Cortex of kidney (tissue), 1 donor: ENCODE data around the gene TGM3.

ENCODE experiments used
- DNase-seq: peaks from one replicate; lab custom pipeline; 2025; lab: John Stamatoyannopoulos, UW

Gene TGM3

GRCh38 chr20:2283706-2284423 is 11.9 kb upstream of the TGM3 start:
- no peak for DNase-seq

- no peak for DNase-seq
Observed at GRCh38 chr20:2285193-2285592, 10.6 kb upstream of the TGM3 start.

GRCh38 chr20:2285613-2286012 is 10.2 kb upstream of the TGM3 start:
- no peak for DNase-seq

- DNase-seq = no peak
Observed at GRCh38 chr20:2287504-2287903, 8.3 kb upstream of the TGM3 start.

- no peak for DNase-seq
Observed at GRCh38 chr20:2289475-2289874, 6.3 kb upstream of the TGM3 start.

GRCh38 chr20:2290486-2290885 is 5.3 kb upstream of the TGM3 start:
- DNase-seq = no peak

- DNase-seq = no peak
Observed at GRCh38 chr20:2292416-2293110, 3.2 kb upstream of the TGM3 start.

GRCh38 chr20:2293486-2293885 is 2.3 kb upstream of the TGM3 start:
- DNase-seq = no peak

- no peak for DNase-seq
Observed at GRCh38 chr20:2293971-2294370, 1.8 kb upstream of the TGM3 start.

GRCh38 chr20:2295286-2295685 is 515 bp upstream of the TGM3 start:
- DNase-seq = no peak

- no peak for DNase-seq
Observed at GRCh38 chr20:2296524-2297356, 939 bp downstream of the TGM3 start.

- DNase-seq = no peak
Observed at GRCh38 chr20:2297357-2297728, 1.5 kb downstream of the TGM3 start.

- DNase-seq = no peak
Observed at GRCh38 chr20:2298116-2298515, 2.3 kb downstream of the TGM3 start.

GRCh38 chr20:2298701-2299100 is 2.9 kb downstream of the TGM3 start:
- DNase-seq = no peak

- no peak for DNase-seq
Observed at GRCh38 chr20:2299301-2299700, 3.5 kb downstream of the TGM3 start.

- no peak for DNase-seq
Observed at GRCh38 chr20:2300002-2300401, 4.2 kb downstream of the TGM3 start.

- DNase-seq = no peak
Observed at GRCh38 chr20:2300420-2300819, 4.6 kb downstream of the TGM3 start.

GRCh38 chr20:2301164-2301622 is 5.4 kb downstream of the TGM3 start:
- DNase-seq = no peak

- DNase-seq = no peak
Observed at GRCh38 chr20:2302384-2303060, 6.7 kb downstream of the TGM3 start.

GRCh38 chr20:2303673-2304072 is 7.9 kb downstream of the TGM3 start:
- DNase-seq = no peak

GRCh38 chr20:2304180-2304579 is 8.4 kb downstream of the TGM3 start:
- DNase-seq = no peak

- DNase-seq = no peak
Observed at GRCh38 chr20:2305029-2305428, 9.2 kb downstream of the TGM3 start.
